Measurements from ENCODE around the gene CHERP.
"Not testable (repeated sequence)": the region's sequence is repeated elsewhere in the genome, so short reads cannot be mapped to it uniquely, and the experiment has no call there.

Gene CHERP

GRCh38 chr19:16508546-16508945 lies 33.7 kb downstream of the CHERP start:
- no peak for TF ChIP-seq CTCF (IDR thresholded peaks at IDR 0.05; ENCODE audit: insufficient read depth, low read length, poor library complexity, severe bottlenecking)
- Histone ChIP-seq H3K27me3 (replicated peaks; ENCODE audit: control insufficient read depth, insufficient read depth, low read length) (no peaks in the 10 kb centered on the region), H3K36me3 (ENCODE audit: control insufficient read depth, insufficient read depth, low read length) (peaks cover 7% of the 10 kb centered on the region), H3K4me3 (replicated peaks; ENCODE audit: low read depth, low read length) (no peak overlapping the region)
- DNase-seq (ENCODE audit: extremely low read depth, insufficient read length): no peak

DNA sequence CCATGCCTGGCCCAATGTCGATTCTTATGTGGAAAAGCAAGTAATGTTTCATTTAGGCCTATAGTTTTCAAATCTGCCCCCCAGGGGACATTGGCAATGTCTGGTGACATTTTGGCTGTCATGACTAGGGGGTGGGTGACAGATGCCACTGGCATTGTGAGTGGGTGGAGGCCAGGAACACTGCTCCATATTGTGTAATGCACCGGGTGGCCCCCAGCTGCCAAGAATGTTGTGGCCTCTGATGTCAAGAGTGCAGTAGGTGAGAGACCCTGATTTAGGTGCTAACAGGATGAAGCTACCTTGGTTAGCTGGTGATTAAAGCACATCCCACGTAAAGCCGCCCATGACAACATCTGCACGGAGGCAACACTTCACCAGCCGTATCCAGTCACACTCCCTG lies 35.3 kb downstream of the CHERP start:
- H3K36me3 ChIP-seq (ENCODE audit: control insufficient read depth, insufficient read depth, low read length): peaks cover 10% of the 10 kb centered on the region
- DNase-seq (ENCODE audit: extremely low read depth, insufficient read length): no peak
- TF ChIP-seq CTCF (IDR thresholded peaks at IDR 0.05; ENCODE audit: insufficient read depth, low read length, poor library complexity, severe bottlenecking): no peak
- no peak overlapping the region for H3K4me3 ChIP-seq (replicated peaks; ENCODE audit: low read depth, low read length)
- H3K27me3 ChIP-seq (replicated peaks; ENCODE audit: control insufficient read depth, insufficient read depth, low read length): no peaks in the 10 kb centered on the region

DNA sequence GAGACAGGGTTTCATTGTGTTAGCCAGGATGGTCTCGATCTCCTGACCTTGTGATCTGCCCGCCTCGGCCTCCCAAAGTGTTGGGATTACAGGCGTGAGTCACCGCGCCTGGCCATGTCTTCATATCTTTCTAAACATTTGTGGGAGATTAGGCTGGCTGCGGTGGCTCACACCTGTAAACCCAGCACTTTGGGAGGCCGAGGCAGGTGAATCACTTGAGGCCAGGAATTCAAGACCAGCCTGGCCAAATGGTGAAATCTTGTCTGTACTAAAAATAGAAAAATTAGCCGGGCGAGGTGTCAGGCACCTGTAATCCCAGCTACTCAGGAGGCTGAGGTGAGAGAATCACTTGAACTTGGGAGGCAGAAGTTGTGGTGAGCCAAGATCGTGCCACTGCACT lies 36.1 kb downstream of the CHERP start:
- DNase-seq (ENCODE audit: extremely low read depth, insufficient read length); H3K36me3 ChIP-seq (ENCODE audit: control insufficient read depth, insufficient read depth, low read length); H3K27me3 ChIP-seq (replicated peaks; ENCODE audit: control insufficient read depth, insufficient read depth, low read length); H3K4me3 ChIP-seq (replicated peaks; ENCODE audit: low read depth, low read length): not testable (repeated sequence)

DNA sequence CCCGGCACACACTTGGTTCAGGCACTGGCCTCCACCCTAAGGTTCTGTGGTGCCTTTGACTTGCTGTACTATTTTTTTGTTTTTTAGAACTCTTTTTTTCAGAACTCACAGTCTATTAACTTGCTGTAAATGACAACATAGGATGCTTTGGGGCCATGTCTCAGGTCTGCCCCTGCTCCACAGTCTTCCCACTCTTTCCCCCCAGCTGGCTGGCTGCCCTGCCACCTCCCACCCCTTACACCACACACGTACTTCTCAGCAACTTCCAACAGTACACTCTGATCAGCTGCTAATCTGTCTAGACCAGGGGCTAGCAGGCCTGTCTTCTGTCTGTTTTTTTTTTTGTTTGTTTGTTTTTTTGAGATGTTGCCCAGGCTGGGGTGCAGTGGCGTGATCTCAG lies 38.0 kb downstream of the CHERP start:
- no peak for TF ChIP-seq CTCF (IDR thresholded peaks at IDR 0.05; ENCODE audit: insufficient read depth, low read length, poor library complexity, severe bottlenecking)
- Histone ChIP-seq H3K36me3 (ENCODE audit: control insufficient read depth, insufficient read depth, low read length) (peaks cover 5% of the 10 kb centered on the region), H3K27me3 (replicated peaks; ENCODE audit: control insufficient read depth, insufficient read depth, low read length) (no peaks in the 10 kb centered on the region), H3K4me3 (replicated peaks; ENCODE audit: low read depth, low read length) (no peak overlapping the region)
- DNase-seq (ENCODE audit: extremely low read depth, insufficient read length): no peak

GRCh38 chr19:16497837-16498236 lies 44.4 kb downstream of the CHERP start:
- TF ChIP-seq CTCF (IDR thresholded peaks at IDR 0.05; ENCODE audit: insufficient read depth, low read length, poor library complexity, severe bottlenecking): no peak
- H3K36me3 ChIP-seq (ENCODE audit: control insufficient read depth, insufficient read depth, low read length): no peaks in the 10 kb centered on the region; the same call in 1 of the 2 replicates
- H3K4me3 ChIP-seq (replicated peaks; ENCODE audit: low read depth, low read length): no peak overlapping the region
- no peak for DNase-seq (ENCODE audit: extremely low read depth, insufficient read length)
- H3K27me3 ChIP-seq (replicated peaks; ENCODE audit: control insufficient read depth, insufficient read depth, low read length): no peaks in the 10 kb centered on the region

- no peak for TF ChIP-seq CTCF (IDR thresholded peaks at IDR 0.05; ENCODE audit: insufficient read depth, low read length, poor library complexity, severe bottlenecking)
- H3K4me3 ChIP-seq (replicated peaks; ENCODE audit: low read depth, low read length): peak overlapping the region; percentile 97
- H3K36me3 ChIP-seq (ENCODE audit: control insufficient read depth, insufficient read depth, low read length): no peaks in the 10 kb centered on the region
- no peaks in the 10 kb centered on the region for H3K27me3 ChIP-seq (replicated peaks; ENCODE audit: control insufficient read depth, insufficient read depth, low read length)
- DNase-seq (ENCODE audit: extremely low read depth, insufficient read length): no peak
Measured at GRCh38 chr19:16497042-16497441, 45.2 kb downstream of the CHERP start.
